Left ventricle myocardium inferior (tissue), 1 donor: ENCODE data around the gene SLC46A3. TPM values are rescaled to one million over a fixed set of nuclear protein-coding genes. Genes with fewer than 3 reads are reported as not detected.

Source experiments
- DNase-seq: peaks from one replicate; pipeline ENCODE4 v3.0.0-alpha.2; 2020
- H3K27ac ChIP-seq: fragments of 200-600 bp; replicated peaks from 2 replicates; pipeline ENCODE4 v1.8.0; 2021
- H3K27me3 ChIP-seq: fragments of 200-600 bp; 2 replicates; pipeline ENCODE4 v1.8.0; 2021; ENCODE audit warnings: low read depth
- H3K36me3 ChIP-seq: fragments of 200-600 bp; 2 replicates; pipeline ENCODE4 v1.8.0; 2021
- H3K4me1 ChIP-seq: fragments of 200-600 bp; 2 replicates; pipeline ENCODE4 v1.8.0; 2021
- H3K4me3 ChIP-seq: fragments of 200-600 bp; 2 replicates; pipeline ENCODE4 v1.8.0; 2021; ENCODE audit warnings: mild to moderate bottlenecking, moderate library complexity
- H3K9me3 ChIP-seq: fragments of 200-600 bp; replicated peaks from 2 replicates; pipeline ENCODE4 v1.8.0; 2021
- intact Hi-C: fragments of 100-400 bp; cut with micrococcal nuclease; formaldehyde crosslinking; loops from one replicate; pipeline ENCODE4 v1.11.0; 2022
- total RNA-seq: library from RNA; stranded (reverse); fragmentation: NEBNext Ultra II Directional; extraction: Animal tissue kit (Norgen Biotek cat#: 25700); gene quantifications from one replicate; pipeline ENCODE4 v1.2.1, GENCODE V29; 2021
- TF ChIP-seq, protein P1 (sequence below): fragments of 200-600 bp; IDR thresholded peaks from 2 replicates; pipeline ENCODE4 v1.8.0; 2021; ENCODE audit warnings: antibody characterized with exemption, mild to moderate bottlenecking, borderline replicate concordance
- donor health status: DM: no; HTN: yes; CAD: no; lungs with severe emphysema.

The SLC46A3 gene
- total RNA-seq, 1 donor from 2014 or later = 16.7 TPM

DNA sequence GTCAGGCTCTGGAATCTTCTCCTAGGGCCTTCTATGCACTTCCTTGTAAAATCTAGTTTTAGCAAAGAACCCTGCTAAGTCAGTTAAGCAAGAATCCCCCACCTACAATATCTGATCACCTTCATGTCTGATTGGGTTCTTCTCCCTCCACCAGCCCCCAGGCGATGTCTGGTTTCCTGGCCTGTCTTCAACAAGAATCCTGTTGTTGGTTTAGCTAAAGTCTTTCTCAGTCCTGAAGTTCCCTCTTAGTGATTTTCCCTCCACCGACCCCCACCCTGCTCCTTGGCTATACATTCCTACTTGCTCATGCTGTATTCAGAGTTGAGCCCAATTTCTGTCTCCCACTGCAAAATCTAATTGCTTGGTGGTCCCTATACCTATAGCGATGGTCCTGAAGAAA is 35.2 kb upstream of the SLC46A3 start:
- peak overlapping the region; percentile 84 for H3K27ac ChIP-seq
- no peaks in the 10 kb centered on the region for H3K27me3 ChIP-seq
- peaks cover 32% of the 10 kb centered on the region for H3K4me1 ChIP-seq
- no peaks in the 10 kb centered on the region for H3K36me3 ChIP-seq
- intact Hi-C loops = no loop called here
- peak overlapping the region; percentile 53 for H3K4me3 ChIP-seq
- no peak for DNase-seq
- H3K9me3 ChIP-seq = peaks cover 18% of the 10 kb centered on the region
- TF ChIP-seq, protein P1, sequence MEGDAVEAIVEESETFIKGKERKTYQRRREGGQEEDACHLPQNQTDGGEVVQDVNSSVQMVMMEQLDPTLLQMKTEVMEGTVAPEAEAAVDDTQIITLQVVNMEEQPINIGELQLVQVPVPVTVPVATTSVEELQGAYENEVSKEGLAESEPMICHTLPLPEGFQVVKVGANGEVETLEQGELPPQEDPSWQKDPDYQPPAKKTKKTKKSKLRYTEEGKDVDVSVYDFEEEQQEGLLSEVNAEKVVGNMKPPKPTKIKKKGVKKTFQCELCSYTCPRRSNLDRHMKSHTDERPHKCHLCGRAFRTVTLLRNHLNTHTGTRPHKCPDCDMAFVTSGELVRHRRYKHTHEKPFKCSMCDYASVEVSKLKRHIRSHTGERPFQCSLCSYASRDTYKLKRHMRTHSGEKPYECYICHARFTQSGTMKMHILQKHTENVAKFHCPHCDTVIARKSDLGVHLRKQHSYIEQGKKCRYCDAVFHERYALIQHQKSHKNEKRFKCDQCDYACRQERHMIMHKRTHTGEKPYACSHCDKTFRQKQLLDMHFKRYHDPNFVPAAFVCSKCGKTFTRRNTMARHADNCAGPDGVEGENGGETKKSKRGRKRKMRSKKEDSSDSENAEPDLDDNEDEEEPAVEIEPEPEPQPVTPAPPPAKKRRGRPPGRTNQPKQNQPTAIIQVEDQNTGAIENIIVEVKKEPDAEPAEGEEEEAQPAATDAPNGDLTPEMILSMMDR = no peak

DNA sequence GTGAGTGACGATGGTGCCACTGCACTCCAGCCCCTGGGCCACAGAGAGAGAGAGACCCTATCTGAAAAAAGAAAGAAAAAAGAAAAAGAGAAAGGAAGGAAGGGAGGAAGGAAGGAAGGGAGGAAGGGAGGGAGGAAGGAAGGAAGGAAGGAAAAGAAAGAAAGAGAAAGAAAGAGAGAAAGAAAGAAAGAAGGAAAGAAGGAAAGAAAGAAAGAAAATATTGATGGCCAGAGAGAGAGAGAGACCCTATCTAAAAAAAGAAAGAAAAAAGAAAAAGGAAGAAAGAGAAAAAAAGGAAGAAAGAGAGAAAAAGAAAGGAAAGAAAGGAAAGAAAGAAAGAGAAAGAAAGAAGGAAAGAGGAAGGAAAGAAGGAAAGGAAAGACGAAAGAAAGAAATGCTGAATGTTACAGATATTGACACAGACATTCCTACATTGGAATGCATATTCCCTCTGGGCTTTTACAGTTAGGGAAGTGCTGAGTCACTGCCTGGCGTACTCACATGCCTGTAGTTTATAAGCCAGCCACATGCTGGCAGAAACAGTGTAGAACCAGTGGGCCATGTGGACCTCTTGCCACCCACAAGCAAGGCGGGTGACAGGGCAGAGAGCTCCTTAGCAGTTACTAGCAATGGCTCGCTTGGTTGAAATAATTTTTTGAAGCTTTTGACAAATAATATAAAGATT is 34.6 kb upstream of the SLC46A3 start:
- no peaks in the 10 kb centered on the region for H3K27me3 ChIP-seq
- no peak overlapping the region for H3K4me3 ChIP-seq
- no peaks in the 10 kb centered on the region for H3K36me3 ChIP-seq
- intact Hi-C loops = no loop called here
- peak; percentile 21 for DNase-seq
- TF ChIP-seq, protein P1 = peak; percentile 24
- H3K4me1 ChIP-seq = peaks cover 32% of the 10 kb centered on the region
- peaks cover 12% of the 10 kb centered on the region for H3K9me3 ChIP-seq
- peak overlapping the region; percentile 84 for H3K27ac ChIP-seq

- Histone ChIP-seq H3K27me3 (no peaks in the 10 kb centered on the region), H3K9me3 (no peaks in the 10 kb centered on the region), H3K4me1 (peaks cover 32% of the 10 kb centered on the region), H3K36me3 (no peaks in the 10 kb centered on the region), H3K27ac (no peak overlapping the region), H3K4me3 (no peak overlapping the region)
- TF ChIP-seq, protein P1 = no peak
- no peak for DNase-seq
- intact Hi-C loops = no loop called here
These were observed 32.6 kb upstream of the SLC46A3 start for GRCh38 chr13:28751175-28751960.

DNA sequence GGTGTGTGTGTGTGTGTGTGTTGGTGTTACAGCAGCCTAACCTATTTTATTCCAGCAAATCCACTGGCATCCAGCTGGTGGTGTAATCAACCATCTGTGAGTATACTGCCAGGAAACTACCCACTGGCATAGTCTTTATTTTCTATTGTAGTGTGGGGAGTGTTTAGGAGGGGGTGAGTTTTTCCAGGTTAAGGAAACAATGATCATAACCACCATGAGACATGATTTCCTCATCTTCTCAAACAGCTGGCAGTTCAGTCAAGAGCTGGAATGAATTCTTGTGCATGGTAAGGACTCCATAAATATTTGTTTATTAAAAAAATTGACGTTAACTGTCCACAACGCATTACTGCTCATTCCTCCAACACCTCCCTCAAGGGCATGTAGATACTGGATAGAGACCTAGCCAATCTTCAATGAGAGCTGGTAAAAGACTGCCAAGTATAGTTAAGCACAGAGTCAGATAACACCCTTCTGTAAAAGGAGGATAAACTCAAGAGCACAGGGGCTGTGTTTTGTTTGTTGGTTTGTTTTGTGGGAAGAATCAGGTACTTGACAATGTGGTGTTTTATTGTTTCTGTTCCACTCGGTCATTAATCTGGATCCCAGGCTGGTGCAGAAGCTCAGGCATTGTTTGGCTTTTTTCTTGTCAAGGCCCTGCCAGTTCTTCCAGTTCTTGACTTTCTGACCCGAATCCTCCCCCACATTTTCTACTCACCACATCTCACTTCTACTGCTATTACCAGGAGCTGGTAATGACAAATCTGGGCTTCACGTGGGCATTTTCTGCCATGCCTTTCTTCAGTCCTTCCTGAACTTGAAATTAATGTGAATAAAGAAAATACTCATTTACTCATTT is 31.6 kb upstream of the SLC46A3 start:
- DNase-seq = no peak
- intact Hi-C loops = no loop called here
- H3K4me1 ChIP-seq = peaks cover 32% of the 10 kb centered on the region
- peak overlapping the region; percentile 22 for H3K27ac ChIP-seq
- H3K4me3 ChIP-seq = no peak overlapping the region
- H3K9me3 ChIP-seq = no peaks in the 10 kb centered on the region
- H3K36me3 ChIP-seq = no peaks in the 10 kb centered on the region
- TF ChIP-seq, protein P1 = no peak
- no peaks in the 10 kb centered on the region for H3K27me3 ChIP-seq

GRCh38 chr13:28747851-28748250 is 29.1 kb upstream of the SLC46A3 start:
- no peak overlapping the region for H3K27ac ChIP-seq
- peaks cover 14% of the 10 kb centered on the region for H3K4me1 ChIP-seq
- intact Hi-C loops = no loop called here
- H3K4me3 ChIP-seq = no peak overlapping the region
- no peaks in the 10 kb centered on the region for H3K9me3 ChIP-seq
- H3K36me3 ChIP-seq = no peaks in the 10 kb centered on the region
- TF ChIP-seq, protein P1 = no peak
- DNase-seq = no peak
- H3K27me3 ChIP-seq = no peaks in the 10 kb centered on the region
